Endothelial cell of umbilical vein (primary cell): ENCODE results near the gene NGEF. TPM values are rescaled to one million over a fixed set of nuclear protein-coding genes. Genes with fewer than 3 reads are reported as not detected.

Experiments used
- BruUV-seq: library from RNA; stranded (reverse); fragments of 400-500 nt; replicated peaks from 2 replicates; lab custom pipeline; 2021; lab: Mats Ljungman, UMichigan
- CTCF ChIA-PET: fragments of 300-600, 350-600 bp; sonication (Branson Sonifier 250); formaldehyde crosslinking; loops from one replicate; lab custom pipeline; 2021; ENCODE audit warnings: antibody characterized with exemption, inconsistent platforms; lab: Charles Lee
- POLR2A ChIA-PET: fragments of 300-600, 350-600 bp; sonication (Branson Sonifier 250); formaldehyde crosslinking; loops from one replicate; lab custom pipeline; 2021; ENCODE audit warnings: antibody characterized with exemption, inconsistent platforms; lab: Charles Lee
- DNase-seq: peaks from one replicate; pipeline ENCODE4 v3.0.0-alpha.2; 2011; ENCODE audit warnings: low read depth, low spot score
- FAIRE-seq: peaks from 2 replicates; lab custom pipeline; 2011; peaks lifted over from hg19 to GRCh38; lab: Jason Lieb, UNC
- H2AFZ ChIP-seq: 2 replicates; pipeline ENCODE4 v1.6.0; 2012; ENCODE audit warnings: low read depth, low read length, control low read depth, inconsistent platforms
- H3K27ac ChIP-seq: 2 replicates; pipeline ENCODE4 v1.5.1; 2011; ENCODE audit warnings: low read depth, mild to moderate bottlenecking, control low read depth, low read length, moderate library complexity; ENCODE audit not compliant: insufficient read depth
- H3K27me3 ChIP-seq, 2 experiments: 2 replicates each; pipeline versions ENCODE4 v1.6.0 to v1.6.1; 2011; ENCODE audit warnings: low read length in 2 of 2, mixed read lengths in 1 of 2; ENCODE audit not compliant: control insufficient read depth in 2 of 2, insufficient read depth in 2 of 2
- H3K36me3 ChIP-seq, 2 experiments: 2 replicates in 1 of 2; 3 replicates in 1 of 2; pipeline ENCODE4 v1.5.1; 2011; ENCODE audit warnings: low read length in 2 of 2, mild to moderate bottlenecking in 1 of 2, moderate library complexity in 1 of 2; ENCODE audit not compliant: control insufficient read depth in 2 of 2, insufficient read depth in 2 of 2; ENCODE audit errors: extremely low read depth in 1 of 2
- H3K4me1 ChIP-seq: 3 replicates; pipeline ENCODE4 v1.5.1; 2011; ENCODE audit warnings: mild to moderate bottlenecking, low read length; ENCODE audit not compliant: control insufficient read depth, insufficient read depth; ENCODE audit errors: extremely low read depth
- H3K4me2 ChIP-seq: 2 replicates; pipeline ENCODE4 v1.6.1; 2011; ENCODE audit warnings: low read length, control low read depth, mixed read lengths; ENCODE audit not compliant: insufficient read depth
- H3K4me3 ChIP-seq, 3 experiments: fragments of 200-600 bp in 1 of 3; sonication (generic), shearing (Covaris generic) in 1 of 3; replicated peaks in 1 of 3; 2 replicates each; pipeline ENCODE4 v1.5.1; 2011 to 2016; ENCODE audit warnings: control low read depth in 3 of 3, low read length in 3 of 3, mild to moderate bottlenecking in 2 of 3, inconsistent platforms in 1 of 3, low read depth in 1 of 3, moderate library complexity in 1 of 3; ENCODE audit not compliant: insufficient read depth in 1 of 3
- H3K79me2 ChIP-seq: 2 replicates; pipeline ENCODE4 v1.6.0; 2012; ENCODE audit warnings: low read length, inconsistent platforms; ENCODE audit not compliant: control insufficient read depth, insufficient read depth
- H3K9ac ChIP-seq: replicated peaks from 2 replicates; pipeline ENCODE3; 2011; ENCODE audit warnings: low read length, control low read depth; ENCODE audit not compliant: insufficient read depth; ENCODE audit errors: extremely low read depth
- H3K9me1 ChIP-seq: replicated peaks from 3 replicates; pipeline ENCODE4 v1.6.0; 2011; ENCODE audit warnings: mild to moderate bottlenecking, low read length; ENCODE audit not compliant: control insufficient read depth, insufficient read depth; ENCODE audit errors: extremely low read depth
- H3K9me3 ChIP-seq: replicated peaks from 2 replicates; pipeline ENCODE4 v1.5.1; 2012; ENCODE audit warnings: low read length, inconsistent platforms; ENCODE audit not compliant: control insufficient read depth, insufficient read depth
- H4K20me1 ChIP-seq: replicated peaks from 2 replicates; pipeline ENCODE3; 2011; ENCODE audit warnings: mild to moderate bottlenecking, low read length; ENCODE audit not compliant: control insufficient read depth, insufficient read depth; ENCODE audit errors: extremely low read depth
- EZH2 ChIP-seq: IDR thresholded peaks from 2 replicates; pipeline ENCODE4 v1.6.1; 2012; ENCODE audit warnings: borderline replicate concordance, low read depth, mild to moderate bottlenecking, moderate library complexity, low read length, inconsistent platforms; ENCODE audit not compliant: severe bottlenecking
- FOS ChIP-seq: IDR thresholded peaks from 2 replicates; pipeline ENCODE4 v1.6.1; 2011; ENCODE audit warnings: mild to moderate bottlenecking, low read length, moderate library complexity, borderline replicate concordance; ENCODE audit not compliant: insufficient read depth
- GATA2 ChIP-seq: IDR thresholded peaks from 2 replicates; pipeline ENCODE4 v1.7.0; 2011; ENCODE audit warnings: low read depth, mild to moderate bottlenecking, moderate library complexity, mixed read lengths, low read length; ENCODE audit not compliant: insufficient read length, insufficient read depth
- JUN ChIP-seq: IDR thresholded peaks from 2 replicates; pipeline ENCODE4 v1.6.1; 2011; ENCODE audit warnings: borderline replicate concordance, low read depth; ENCODE audit not compliant: insufficient read length, insufficient read depth
- MYC ChIP-seq: IDR thresholded peaks from one replicate; pipeline ENCODE4 v1.6.1; 2011; ENCODE audit warnings: mild to moderate bottlenecking, low read depth, low read length
- POLR2A ChIP-seq: IDR thresholded peaks from 2 replicates; pipeline ENCODE4 v1.6.1; 2012; ENCODE audit warnings: low read depth, mild to moderate bottlenecking, control low read depth, low read length
- POLR2AphosphoS5 ChIP-seq: IDR thresholded peaks from 2 replicates; pipeline ENCODE4 v1.6.1; 2012; ENCODE audit warnings: low read depth, mild to moderate bottlenecking, control low read depth, low read length, moderate library complexity; ENCODE audit not compliant: insufficient read depth
- dilution Hi-C: fragments of 300-500 bp; cut with MboI; formaldehyde crosslinking; loops from one replicate; pipeline ENCODE4 v1.15.0; 2019; ENCODE audit warnings: low sequenced_read_pairs; ENCODE audit not compliant: extremely low pct_ligation_motif_present
- intact Hi-C: fragments of 100-400 bp; cut with micrococcal nuclease; formaldehyde crosslinking; loops from one replicate; pipeline ENCODE4 v1.10.0; 2022
- polyA plus RNA-seq, 4 experiments: library from polyadenylated mRNA; depleted of rRNA in 3 of 4; stranded (reverse) in 3 of 4; unstranded in 1 of 4; fragments of >200 nt; gene quantifications; 2 replicates each; pipeline versions ENCODE4 v1.2.1 to v1.2.3, GENCODE V29; 2011 to 2012; ENCODE audit warnings: missing spikeins in 1 of 4
- total RNA-seq: library from RNA; stranded (reverse); gene quantifications from 2 replicates; pipeline ENCODE4 v1.2.3, GENCODE V29; 2021
- TF ChIP-seq, protein P1 (sequence below), 2 donors: IDR thresholded peaks; 1 replicate in 1 of 2; 2 replicates in 1 of 2; pipeline ENCODE4 v1.5.1; 2011; ENCODE audit warnings: low read length in 2 of 2, mild to moderate bottlenecking in 2 of 2, moderate library complexity in 2 of 2, control low read depth in 1 of 2, inconsistent platforms in 1 of 2, low read depth in 1 of 2; ENCODE audit not compliant: insufficient read depth in 1 of 2; ENCODE audit errors: extremely low read depth in 1 of 2
- TF ChIP-seq, protein P2 (sequence below): IDR thresholded peaks from 2 replicates; pipeline ENCODE4 v1.6.1; 2011; ENCODE audit not compliant: insufficient read depth, insufficient read length

The NGEF gene
- total and polyA plus RNA-seq, 2 donors (not counting 3 experiments of a cell fraction or from before 2014, with no cell fraction given): 0.22 to 0.41 TPM

DNA sequence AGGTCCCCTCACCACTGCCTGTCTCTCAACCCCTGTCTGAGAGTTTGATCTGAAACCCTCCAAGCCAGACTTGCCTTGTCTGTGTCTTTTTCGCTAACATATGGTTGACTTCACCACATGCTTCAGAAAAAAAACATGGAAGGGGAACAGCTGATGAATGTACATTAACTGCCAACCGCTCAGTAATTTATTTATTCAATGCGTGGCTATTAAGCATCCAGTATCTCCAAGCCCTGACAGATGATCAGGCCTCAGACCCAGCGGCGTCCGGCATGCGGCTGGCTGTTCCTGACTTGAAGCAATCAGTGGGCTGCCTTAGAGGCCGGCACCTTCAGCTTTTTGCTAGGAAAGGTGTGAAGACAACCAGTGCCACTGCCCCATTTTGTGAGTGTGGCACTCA, 62.3 kb downstream of the NGEF start:
- Histone ChIP-seq H3K9ac (no peak overlapping the region), H3K4me3 (no peak overlapping the region), H2AFZ (no peak overlapping the region), H3K27ac (no peak overlapping the region), H3K9me1 (no peaks in the 10 kb centered on the region), H3K36me3 (no peaks in the 10 kb centered on the region), H3K9me3 (no peaks in the 10 kb centered on the region), H3K79me2 (no peaks in the 10 kb centered on the region), H3K27me3 (peaks cover 0 to 5% of the 10 kb centered on the region in 2 experiments), H3K4me2 (no peak overlapping the region), H3K4me1 (no peaks in the 10 kb centered on the region), H4K20me1 (no peaks in the 10 kb centered on the region)
- no TSS peak for BruUV-seq
- TF ChIP-seq GATA2: no peak
- TF ChIP-seq POLR2AphosphoS5: no peak
- TF ChIP-seq EZH2: no peak
- TF ChIP-seq JUN: no peak
- no peak for TF ChIP-seq POLR2A
- TF ChIP-seq, protein P1, sequence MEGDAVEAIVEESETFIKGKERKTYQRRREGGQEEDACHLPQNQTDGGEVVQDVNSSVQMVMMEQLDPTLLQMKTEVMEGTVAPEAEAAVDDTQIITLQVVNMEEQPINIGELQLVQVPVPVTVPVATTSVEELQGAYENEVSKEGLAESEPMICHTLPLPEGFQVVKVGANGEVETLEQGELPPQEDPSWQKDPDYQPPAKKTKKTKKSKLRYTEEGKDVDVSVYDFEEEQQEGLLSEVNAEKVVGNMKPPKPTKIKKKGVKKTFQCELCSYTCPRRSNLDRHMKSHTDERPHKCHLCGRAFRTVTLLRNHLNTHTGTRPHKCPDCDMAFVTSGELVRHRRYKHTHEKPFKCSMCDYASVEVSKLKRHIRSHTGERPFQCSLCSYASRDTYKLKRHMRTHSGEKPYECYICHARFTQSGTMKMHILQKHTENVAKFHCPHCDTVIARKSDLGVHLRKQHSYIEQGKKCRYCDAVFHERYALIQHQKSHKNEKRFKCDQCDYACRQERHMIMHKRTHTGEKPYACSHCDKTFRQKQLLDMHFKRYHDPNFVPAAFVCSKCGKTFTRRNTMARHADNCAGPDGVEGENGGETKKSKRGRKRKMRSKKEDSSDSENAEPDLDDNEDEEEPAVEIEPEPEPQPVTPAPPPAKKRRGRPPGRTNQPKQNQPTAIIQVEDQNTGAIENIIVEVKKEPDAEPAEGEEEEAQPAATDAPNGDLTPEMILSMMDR (IDR thresholded peaks at IDR 0.05; ENCODE audit: extremely low read depth in 1 of 2, insufficient read depth in 1 of 2, low read depth in 1 of 2, low read length in 2 of 2): no peak
- TF ChIP-seq MYC: no peak
- no peak for TF ChIP-seq FOS
- TF ChIP-seq, protein P2, sequence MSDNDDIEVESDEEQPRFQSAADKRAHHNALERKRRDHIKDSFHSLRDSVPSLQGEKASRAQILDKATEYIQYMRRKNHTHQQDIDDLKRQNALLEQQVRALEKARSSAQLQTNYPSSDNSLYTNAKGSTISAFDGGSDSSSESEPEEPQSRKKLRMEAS: no peak
- CTCF ChIA-PET: no interaction called here
- POLR2A ChIA-PET: no interaction called here
- FAIRE-seq (no peak), DNase-seq (no peak)
- intact Hi-C loops: no loop called here
- dilution Hi-C loops: no loop called here
